Ascending aorta (tissue), 2 donors: ENCODE data around the gene KISS1R. TPM values are rescaled to one million over a fixed set of nuclear protein-coding genes. Genes with fewer than 3 reads are reported as not detected.
"Not testable (repeated sequence)": the region's sequence is repeated elsewhere in the genome, so short reads cannot be mapped to it uniquely, and the experiment has no call there.

Experiments used
- DNase-seq, 2 donors: peaks; one replicate each; pipeline ENCODE4 v3.0.0-alpha.2; 2019; ENCODE audit warnings: low spot score in 2 of 2
- H3K27ac ChIP-seq, 2 donors: fragments of 200-600 bp; sonication (generic); one replicate each; pipeline ENCODE4 v1.5.1; 2016 to 2017; ENCODE audit warnings: mild to moderate bottlenecking in 1 of 2
- H3K27me3 ChIP-seq: fragments of 200-600 bp; sonication (generic); one replicate; pipeline ENCODE4 v1.5.1; 2017
- H3K36me3 ChIP-seq, 2 donors: fragments of 200-600 bp; sonication (generic); one replicate each; pipeline ENCODE4 v1.5.1; 2016
- H3K4me1 ChIP-seq, 2 donors: fragments of 200-600 bp; sonication (generic); one replicate each; pipeline ENCODE4 v1.5.1; 2016 to 2017; ENCODE audit warnings: mild to moderate bottlenecking in 1 of 2
- H3K4me3 ChIP-seq, 2 donors: fragments of 200-600 bp; sonication (generic); one replicate each; pipeline ENCODE4 v1.5.1; 2016 to 2017; ENCODE audit warnings: mild to moderate bottlenecking in 1 of 2
- H3K9me3 ChIP-seq, 2 donors: fragments of 200-600 bp; sonication (generic); one replicate each; pipeline ENCODE4 v1.5.1; 2016
- intact Hi-C: fragments of 100-400 bp; cut with DNase I; formaldehyde crosslinking; loops from one replicate; pipeline ENCODE4 v1.15.1; 2023
- total RNA-seq: library from RNA; depleted of rRNA; stranded (reverse); fragments of >200 nt; gene quantifications from one replicate; pipeline ENCODE4 v1.1.0, GENCODE V29; 2016
- TF ChIP-seq, protein P1 (sequence below), 3 experiments: fragments of 200-600 bp in 2 of 3; fragments of 450-650 bp in 1 of 3; sonication (generic) in 2 of 3; IDR thresholded peaks; one replicate each; pipeline ENCODE4 v1.5.1; 2016 to 2019; ENCODE audit warnings: antibody characterized with exemption in 3 of 3, mild to moderate bottlenecking in 1 of 3, moderate library complexity in 1 of 3

The KISS1R gene
- total RNA-seq, 1 donor from 2014 or later, result not detected

DNA sequence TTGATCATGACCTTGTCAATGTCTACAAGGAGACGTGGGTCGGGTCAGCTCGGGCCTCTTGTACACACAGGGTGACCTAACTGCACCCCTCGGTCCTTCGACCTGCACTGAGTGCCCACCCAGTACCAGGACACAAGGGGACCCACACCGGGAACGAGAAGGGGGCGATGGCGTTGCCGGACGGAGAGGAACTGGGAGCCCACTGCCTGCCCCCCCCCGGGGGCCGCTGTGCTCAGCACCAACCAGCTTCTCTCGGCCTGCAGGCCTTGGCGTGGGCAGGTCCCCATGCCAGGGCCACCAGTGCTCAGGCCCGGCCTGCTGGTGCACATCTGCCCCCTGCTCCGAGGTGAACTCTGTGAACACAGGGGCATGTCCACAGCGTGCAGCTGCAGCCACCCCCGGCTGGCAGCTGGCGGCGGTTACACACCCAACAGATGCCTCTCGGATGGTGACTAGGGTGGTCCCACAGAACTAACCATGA is 43.5 kb upstream of the KISS1R start:
- Histone ChIP-seq H3K4me3 (no peak overlapping the region), H3K4me1 (peaks cover 4 to 6% of the 10 kb centered on the region in 2 donors), H3K36me3 (peaks cover 54 to 63% of the 10 kb centered on the region in 2 donors), H3K27ac (no peak overlapping the region), H3K9me3 (no peaks in the 10 kb centered on the region), H3K27me3 (no peaks in the 10 kb centered on the region)
- DNase-seq, result no peak
- intact Hi-C loops, result no loop called here
- TF ChIP-seq, protein P1, sequence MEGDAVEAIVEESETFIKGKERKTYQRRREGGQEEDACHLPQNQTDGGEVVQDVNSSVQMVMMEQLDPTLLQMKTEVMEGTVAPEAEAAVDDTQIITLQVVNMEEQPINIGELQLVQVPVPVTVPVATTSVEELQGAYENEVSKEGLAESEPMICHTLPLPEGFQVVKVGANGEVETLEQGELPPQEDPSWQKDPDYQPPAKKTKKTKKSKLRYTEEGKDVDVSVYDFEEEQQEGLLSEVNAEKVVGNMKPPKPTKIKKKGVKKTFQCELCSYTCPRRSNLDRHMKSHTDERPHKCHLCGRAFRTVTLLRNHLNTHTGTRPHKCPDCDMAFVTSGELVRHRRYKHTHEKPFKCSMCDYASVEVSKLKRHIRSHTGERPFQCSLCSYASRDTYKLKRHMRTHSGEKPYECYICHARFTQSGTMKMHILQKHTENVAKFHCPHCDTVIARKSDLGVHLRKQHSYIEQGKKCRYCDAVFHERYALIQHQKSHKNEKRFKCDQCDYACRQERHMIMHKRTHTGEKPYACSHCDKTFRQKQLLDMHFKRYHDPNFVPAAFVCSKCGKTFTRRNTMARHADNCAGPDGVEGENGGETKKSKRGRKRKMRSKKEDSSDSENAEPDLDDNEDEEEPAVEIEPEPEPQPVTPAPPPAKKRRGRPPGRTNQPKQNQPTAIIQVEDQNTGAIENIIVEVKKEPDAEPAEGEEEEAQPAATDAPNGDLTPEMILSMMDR (IDR thresholded peaks at IDR 0.05), result no peak

GRCh38 chr19:875265-875879 is 41.8 kb upstream of the KISS1R start:
- Histone ChIP-seq H3K4me1 (no peaks in the 10 kb centered on the region), H3K27me3 (no peaks in the 10 kb centered on the region), H3K27ac (no peak overlapping the region), H3K4me3 (no peak overlapping the region), H3K9me3 (no peaks in the 10 kb centered on the region), H3K36me3 (peaks cover 64 to 77% of the 10 kb centered on the region in 2 donors)
- TF ChIP-seq, protein P1 (IDR thresholded peaks at IDR 0.05), result no peak
- DNase-seq, result no peak
- intact Hi-C loops, result no loop called here

DNA sequence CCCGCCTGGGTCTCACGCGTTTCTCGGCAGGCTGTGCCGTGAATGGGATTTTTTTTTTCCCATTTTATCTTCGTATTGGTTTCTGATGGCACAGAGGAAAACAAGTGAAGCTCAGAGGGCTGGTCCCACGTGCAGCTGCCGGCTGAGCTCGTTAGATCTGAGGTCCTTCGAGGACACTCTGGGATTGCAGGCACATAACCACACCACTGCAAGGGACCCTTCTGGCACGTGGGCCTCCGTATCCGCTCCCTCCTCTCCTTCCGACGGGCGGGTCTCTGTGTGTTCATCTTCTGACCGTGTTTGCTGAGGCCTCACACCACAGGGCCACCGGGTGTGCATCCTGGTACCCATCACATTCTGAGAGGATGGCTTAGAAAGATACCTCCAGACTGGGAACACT is 41.0 kb upstream of the KISS1R start:
- H3K27ac ChIP-seq, result no peak overlapping the region
- DNase-seq, result no peak
- no peaks in the 10 kb centered on the region for H3K27me3 ChIP-seq
- H3K4me3 ChIP-seq, result no peak overlapping the region
- H3K36me3 ChIP-seq, result peaks cover 70 to 77% of the 10 kb centered on the region in 2 donors
- TF ChIP-seq, protein P1 (IDR thresholded peaks at IDR 0.05), result no peak
- no peaks in the 10 kb centered on the region for H3K9me3 ChIP-seq
- H3K4me1 ChIP-seq, result no peaks in the 10 kb centered on the region
- intact Hi-C loops, result no loop called here

DNA sequence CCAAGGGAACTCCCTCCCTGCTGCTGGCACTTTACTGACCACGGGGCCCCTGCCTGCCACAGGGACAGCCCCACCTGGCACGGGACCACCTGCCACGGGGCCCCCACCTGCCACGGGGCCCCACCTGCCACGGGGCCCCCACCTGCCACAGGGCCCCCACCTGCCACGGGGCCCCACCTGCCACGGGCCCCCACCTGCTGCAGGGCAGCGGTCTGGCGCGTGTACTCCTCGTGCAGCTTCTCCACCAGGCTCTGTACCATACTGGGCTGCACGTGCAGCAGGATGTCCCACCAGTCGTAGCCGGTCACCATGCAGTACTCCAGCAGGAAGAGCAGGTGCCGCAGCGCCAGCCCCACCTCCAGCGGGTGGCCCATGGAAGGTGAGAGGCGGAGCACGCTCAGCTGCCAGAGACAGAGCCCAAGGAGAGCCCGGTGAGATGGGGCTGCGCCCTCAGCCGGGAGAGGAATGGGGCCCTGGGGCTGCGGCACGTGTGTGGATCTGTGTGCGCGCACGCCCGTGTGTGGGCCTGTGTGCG is 40.3 kb upstream of the KISS1R start:
- Histone ChIP-seq H3K27ac (no peak overlapping the region), H3K9me3 (no peaks in the 10 kb centered on the region), H3K4me3 (no peak overlapping the region), H3K4me1 (no peaks in the 10 kb centered on the region), H3K36me3 (peaks cover 70 to 81% of the 10 kb centered on the region in 2 donors), H3K27me3 (no peaks in the 10 kb centered on the region)
- TF ChIP-seq, protein P1 (IDR thresholded peaks at IDR 0.05), result no peak
- DNase-seq, result no peak
- intact Hi-C loops, result no loop called here

GRCh38 chr19:877992-878660 is 39.0 kb upstream of the KISS1R start:
- H3K9me3 ChIP-seq, result not testable (repeated sequence)

GRCh38 chr19:878751-879561 is 38.2 kb upstream of the KISS1R start:
- H3K4me1 ChIP-seq, H3K27ac ChIP-seq, H3K9me3 ChIP-seq, DNase-seq, intact Hi-C loops, H3K4me3 ChIP-seq, H3K27me3 ChIP-seq: not testable (repeated sequence)
- H3K36me3 ChIP-seq, result peaks cover 64 to 86% of the 10 kb centered on the region in 2 donors

More at GRCh38 chr19:877992-878660, 39.0 kb upstream of the KISS1R start:
- H3K4me3 ChIP-seq, H3K4me1 ChIP-seq, DNase-seq, H3K27me3 ChIP-seq, intact Hi-C loops, H3K27ac ChIP-seq: not testable (repeated sequence)
- H3K36me3 ChIP-seq, result peaks cover 71 to 86% of the 10 kb centered on the region in 2 donors
